ENCODE data around the gene FAM9C. TPM values are rescaled to one million over a fixed set of nuclear protein-coding genes. Genes with fewer than 3 reads are reported as not detected.
A peak's percentile ranks its signal among the peaks of the same experiment; 100 is the strongest.

FAM9C gene
- 1 to 10 TPM in 1 of 9 donors, under 1 TPM in 5, not detected in 3; 0.20 to 2.6 (median 0.34) TPM for total RNA-seq
- not detected for polyA plus RNA-seq
- long read RNA-seq, donor 1 = 0 reads
- long read RNA-seq, donor 2, partial matches to known transcripts = 1 of 3 reads
- long read RNA-seq, donor 2, other reads (novel, unspliced or antisense) = 1 of 3 reads
- long read RNA-seq, donor 3, partial matches to known transcripts = 0 of 1 reads
- long read RNA-seq, donor 3, other reads (novel, unspliced or antisense) = 1 of 1 reads

DNA sequence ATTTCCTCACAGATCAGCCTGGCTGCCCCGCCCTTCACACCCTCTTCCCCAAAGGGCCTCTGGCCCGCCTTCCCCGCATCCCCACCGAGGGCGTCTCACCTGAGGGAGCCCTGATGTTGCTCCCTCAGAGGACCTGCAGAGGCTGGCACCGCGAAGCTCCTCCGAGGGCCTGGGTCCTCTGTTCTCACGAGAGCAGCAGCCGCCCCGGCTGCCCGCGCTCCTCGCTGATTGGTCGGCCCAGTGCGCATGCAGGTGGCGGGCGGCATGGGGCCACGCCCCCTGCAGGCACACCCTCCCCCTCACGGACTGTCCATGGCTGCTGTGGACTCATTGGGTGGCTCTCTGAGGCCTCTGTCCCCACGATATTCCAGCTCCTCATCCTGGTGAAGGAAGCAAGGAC is at the start of gene FAM9C:
FAM9C (minus strand) TSS at position 180 of the 400 bp plus-strand sequence. CDS start 831 bp downstream, outside the sequence.
- Histone ChIP-seq H3K9me3 (peaks cover 0 to 3% (median 0%) of the 10 kb centered on the region in 12 donors), H3K4me1 (peaks cover 0 to 10% (median 0%) of the 10 kb centered on the region in 12 donors), H3K36me3 (no peaks in the 10 kb centered on the region), H3K27ac (peak within 1 kb of the TSS in 1 of 12 donors; percentile 34), H3K27me3 (peaks cover 0 to 5% (median 0%) of the 10 kb centered on the region in 9 donors), H3K4me3 (peak within 1 kb of the TSS in 2 of 12 donors; percentile 13 to 26)
- ATAC-seq (no peak), DNase-seq (no peak)
- TF ChIP-seq POLR2A (IDR thresholded peaks at IDR 0.05) = no peak
- TF ChIP-seq, protein P1, sequence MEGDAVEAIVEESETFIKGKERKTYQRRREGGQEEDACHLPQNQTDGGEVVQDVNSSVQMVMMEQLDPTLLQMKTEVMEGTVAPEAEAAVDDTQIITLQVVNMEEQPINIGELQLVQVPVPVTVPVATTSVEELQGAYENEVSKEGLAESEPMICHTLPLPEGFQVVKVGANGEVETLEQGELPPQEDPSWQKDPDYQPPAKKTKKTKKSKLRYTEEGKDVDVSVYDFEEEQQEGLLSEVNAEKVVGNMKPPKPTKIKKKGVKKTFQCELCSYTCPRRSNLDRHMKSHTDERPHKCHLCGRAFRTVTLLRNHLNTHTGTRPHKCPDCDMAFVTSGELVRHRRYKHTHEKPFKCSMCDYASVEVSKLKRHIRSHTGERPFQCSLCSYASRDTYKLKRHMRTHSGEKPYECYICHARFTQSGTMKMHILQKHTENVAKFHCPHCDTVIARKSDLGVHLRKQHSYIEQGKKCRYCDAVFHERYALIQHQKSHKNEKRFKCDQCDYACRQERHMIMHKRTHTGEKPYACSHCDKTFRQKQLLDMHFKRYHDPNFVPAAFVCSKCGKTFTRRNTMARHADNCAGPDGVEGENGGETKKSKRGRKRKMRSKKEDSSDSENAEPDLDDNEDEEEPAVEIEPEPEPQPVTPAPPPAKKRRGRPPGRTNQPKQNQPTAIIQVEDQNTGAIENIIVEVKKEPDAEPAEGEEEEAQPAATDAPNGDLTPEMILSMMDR (IDR thresholded peaks at IDR 0.05) = no peak
- WGBS, 4 donors = 82 to 98% (median 97%) methylated on average over 11 to 21 of the region's 21 CpGs
- intact Hi-C loops (cut with DNase I) = no loop called here

GRCh38 chrX:13093529-13094140 is 49.2 kb upstream of the FAM9C start:
- intact Hi-C loops (cut with DNase I) = loop anchor here in 4 of 10 donors (10.0 kb wide), 3 partner anchors 59 to 119 kb away; partner anchors contain the start of gene TMSB4X (in 3 of the 4)
- H3K4me1 ChIP-seq = peaks cover 0 to 52% (median 11%) of the 10 kb centered on the region in 12 donors
- H3K9me3 ChIP-seq = peaks cover 0 to 7% (median 0%) of the 10 kb centered on the region in 12 donors
- 79 to 88% (median 80%) methylated on average over 6 of the region's 6 CpGs for WGBS, 4 donors
- no peaks in the 10 kb centered on the region for H3K36me3 ChIP-seq
- DNase-seq = no peak
- H3K4me3 ChIP-seq = no peak overlapping the region
- no peak for ATAC-seq
- TF ChIP-seq, protein P1 (IDR thresholded peaks at IDR 0.05) = no peak
- TF ChIP-seq POLR2A (IDR thresholded peaks at IDR 0.05) = no peak
- H3K27ac ChIP-seq = peak overlapping the region in 1 of 12 donors; percentile 58
- H3K27me3 ChIP-seq = peaks cover 0 to 7% (median 0%) of the 10 kb centered on the region in 9 donors

- DNase-seq (peak in 2 of 5 donors; percentile 28 to 32), ATAC-seq (peak; percentile 35 to 62 (median 48))
- Histone ChIP-seq H3K9me3 (peaks cover 0 to 7% (median 0%) of the 10 kb centered on the region in 12 donors), H3K36me3 (no peaks in the 10 kb centered on the region), H3K27me3 (peaks cover 0 to 4% (median 0%) of the 10 kb centered on the region in 9 donors), H3K27ac (peak overlapping the region in 2 of 12 donors; percentile 30 to 90), H3K4me1 (peaks cover 0 to 63% (median 11%) of the 10 kb centered on the region in 12 donors), H3K4me3 (no peak overlapping the region)
- TF ChIP-seq POLR2A (IDR thresholded peaks at IDR 0.05) = no peak
- TF ChIP-seq, protein P1 (IDR thresholded peaks at IDR 0.05) = no peak
- intact Hi-C loops (cut with DNase I) = loop anchor here in 4 of 10 donors (10.0 kb wide), 3 partner anchors 58 to 118 kb away; partner anchors contain the start of gene TMSB4X (in 3 of the 4)
- 78 to 90% (median 82%) methylated on average over 6 to 7 of the region's 7 CpGs for WGBS, 4 donors
These were observed 48.1 kb upstream of the FAM9C start for GRCh38 chrX:13092455-13092941.

All from heart left ventricle (tissue), 16 donors.